IMR-90 (cell line): ENCODE results near the gene CNNM1. TPM values are rescaled to one million over a fixed set of nuclear protein-coding genes. Genes with fewer than 3 reads are reported as not detected.

Experiments used
- ATAC-seq: fragments of 200-7000 bp; cut with Tn5 transposase; 2 replicates; pipeline ENCODE4 v1.9.1; 2020; ENCODE audit warnings: low read depth, mild to moderate bottlenecking, moderate library complexity
- BruUV-seq: library from RNA; stranded (reverse); fragments of 400-500 nt; replicated peaks from 2 replicates; lab custom pipeline; 2021; lab: Mats Ljungman, UMichigan
- CTCF ChIA-PET: fragments of 300-600 bp; formaldehyde crosslinking; extraction: SDS; loops from one replicate; lab custom pipeline; 2021; ENCODE audit warnings: antibody characterized with exemption; lab: Yijun Ruan, JAX
- POLR2A ChIA-PET: fragments of 300-600 bp; sonication (Branson Sonifier 250); formaldehyde crosslinking; loops from one replicate; lab custom pipeline; 2022; ENCODE audit warnings: antibody characterized with exemption; ENCODE audit not compliant: unreplicated experiment; lab: Charles Lee
- DNase-seq: peaks from one replicate; pipeline ENCODE4 v3.0.0; 2013
- H2AFZ ChIP-seq: replicated peaks from 2 replicates; pipeline ENCODE3; 2013; ENCODE audit warnings: low read length, mild to moderate bottlenecking; ENCODE audit not compliant: poor library complexity
- H2AK5ac ChIP-seq: 2 replicates; pipeline ENCODE4 v1.6.1; 2013; ENCODE audit warnings: low read depth, low read length, inconsistent platforms
- H2AK9ac ChIP-seq: replicated peaks from 2 replicates; pipeline ENCODE3; 2013; ENCODE audit warnings: mild to moderate bottlenecking, low read depth, low read length, moderate library complexity; ENCODE audit not compliant: poor library complexity
- H2BK120ac ChIP-seq: 2 replicates; pipeline ENCODE4 v1.6.1; 2013; ENCODE audit warnings: low read depth, low read length, inconsistent platforms
- H2BK15ac ChIP-seq: 3 replicates; pipeline ENCODE4 v1.6.1; 2013; ENCODE audit warnings: low read depth, low read length, inconsistent platforms
- H2BK20ac ChIP-seq: 2 replicates; pipeline ENCODE4 v1.6.1; 2013; ENCODE audit warnings: low read depth, mild to moderate bottlenecking, inconsistent platforms, low read length, moderate library complexity
- H2BK5ac ChIP-seq: 2 replicates; pipeline ENCODE4 v1.6.1; 2013; ENCODE audit warnings: mild to moderate bottlenecking, low read depth, low read length, inconsistent platforms; ENCODE audit not compliant: poor library complexity, severe bottlenecking
- H3K14ac ChIP-seq: replicated peaks from 2 replicates; pipeline ENCODE4 v1.6.1; 2013; ENCODE audit warnings: low read depth, low read length, inconsistent platforms
- H3K18ac ChIP-seq: 2 replicates; pipeline ENCODE4 v1.6.1; 2013; ENCODE audit warnings: low read depth, low read length, control low read depth
- H3K23ac ChIP-seq: 2 replicates; pipeline ENCODE4 v1.6.1; 2013; ENCODE audit warnings: low read depth, low read length, inconsistent platforms
- H3K27ac ChIP-seq: 2 replicates; pipeline ENCODE4 v1.5.1; 2013; ENCODE audit warnings: mild to moderate bottlenecking, control low read depth, low read length; ENCODE audit not compliant: insufficient read depth
- H3K27me3 ChIP-seq: 2 replicates; pipeline ENCODE4 v1.6.1; 2013; ENCODE audit warnings: low read length; ENCODE audit not compliant: control insufficient read depth, insufficient read depth
- H3K36me3 ChIP-seq: 2 replicates; pipeline ENCODE4 v1.6.1; 2013; ENCODE audit warnings: low read length, mixed read lengths; ENCODE audit not compliant: control insufficient read depth, insufficient read depth
- H3K4ac ChIP-seq: 2 replicates; pipeline ENCODE4 v1.6.1; 2013; ENCODE audit warnings: low read depth, low read length, inconsistent platforms
- H3K4me1 ChIP-seq: 2 replicates; pipeline ENCODE4 v1.6.1; 2013; ENCODE audit warnings: low read length, mixed read lengths; ENCODE audit not compliant: control insufficient read depth, insufficient read depth
- H3K4me2 ChIP-seq: 2 replicates; pipeline ENCODE4 v1.6.1; 2013; ENCODE audit warnings: low read depth, mild to moderate bottlenecking, control low read depth, low read length, moderate library complexity
- H3K4me3 ChIP-seq: 2 replicates; pipeline ENCODE4 v1.5.1; 2013; ENCODE audit warnings: low read depth, mild to moderate bottlenecking, control low read depth, low read length, moderate library complexity; ENCODE audit not compliant: insufficient read depth
- H3K56ac ChIP-seq: 2 replicates; pipeline ENCODE4 v1.6.1; 2013; ENCODE audit warnings: low read length, inconsistent platforms; ENCODE audit not compliant: insufficient read depth; ENCODE audit errors: extremely low read depth
- H3K79me1 ChIP-seq, 2 experiments: 2 replicates each; pipeline ENCODE4 v1.6.1; 2013; ENCODE audit warnings: low read length in 2 of 2, inconsistent platforms in 1 of 2, low read depth in 1 of 2
- H3K9ac ChIP-seq: 2 replicates; pipeline ENCODE4 v1.6.1; 2013; ENCODE audit warnings: low read depth, low read length, control low read depth
- H3K9me1 ChIP-seq: 2 replicates; pipeline ENCODE4 v1.6.1; 2013; ENCODE audit warnings: low read length, inconsistent platforms; ENCODE audit not compliant: insufficient read depth
- H3K9me3 ChIP-seq: 2 replicates; pipeline ENCODE4 v1.6.1; 2013; ENCODE audit warnings: low read length; ENCODE audit not compliant: control insufficient read depth, insufficient read depth
- H4K20me1 ChIP-seq: 2 replicates; pipeline ENCODE4 v1.6.1; 2013; ENCODE audit warnings: low read length, inconsistent platforms; ENCODE audit not compliant: insufficient read depth
- H4K5ac ChIP-seq: 2 replicates; pipeline ENCODE4 v1.6.1; 2013; ENCODE audit warnings: mild to moderate bottlenecking, low read depth, low read length, control low read depth
- H4K8ac ChIP-seq, 2 experiments: 2 replicates each; pipeline ENCODE4 v1.6.1; 2013; ENCODE audit warnings: low read depth in 2 of 2, low read length in 2 of 2, control low read depth in 1 of 2, inconsistent platforms in 1 of 2
- H4K91ac ChIP-seq: 2 replicates; pipeline ENCODE4 v1.6.1; 2013; ENCODE audit warnings: low read depth, low read length, inconsistent platforms; ENCODE audit not compliant: insufficient read depth
- BHLHE40 ChIP-seq: fragments of 150-350 bp; IDR thresholded peaks from 2 replicates; pipeline ENCODE4 v1.6.1; 2016; ENCODE audit warnings: mild to moderate bottlenecking, low read depth, low read length
- CEBPB ChIP-seq: IDR thresholded peaks from 2 replicates; pipeline ENCODE4 v1.6.1; 2012; ENCODE audit warnings: low read depth, low read length, improper control_type of control experiment
- CHD1 ChIP-seq: IDR thresholded peaks from 2 replicates; pipeline ENCODE4 v1.6.1; 2012; ENCODE audit warnings: low read depth, low read length, improper control_type of control experiment
- FOS ChIP-seq: fragments of 150-350 bp; IDR thresholded peaks from 2 replicates; pipeline ENCODE4 v1.6.1; 2016; ENCODE audit warnings: low read depth, low read length
- MAFK ChIP-seq: IDR thresholded peaks from 2 replicates; pipeline ENCODE4 v1.6.1; 2012; ENCODE audit warnings: low read depth, low read length, improper control_type of control experiment
- MAZ ChIP-seq: IDR thresholded peaks from 2 replicates; pipeline ENCODE4 v1.6.1; 2012; ENCODE audit warnings: low read depth, mild to moderate bottlenecking, low read length, improper control_type of control experiment, moderate library complexity, borderline replicate concordance
- MXI1 ChIP-seq: IDR thresholded peaks from 2 replicates; pipeline ENCODE4 v1.6.1; 2012; ENCODE audit warnings: low read depth, mild to moderate bottlenecking, low read length, moderate library complexity, borderline replicate concordance
- NFE2L2 ChIP-seq: fragments of 150-350 bp; IDR thresholded peaks from 2 replicates; pipeline ENCODE4 v1.6.1; 2016; ENCODE audit warnings: low read depth, mild to moderate bottlenecking, low read length
- POLR2A ChIP-seq: IDR thresholded peaks from 2 replicates; pipeline ENCODE4 v1.6.1; 2012; ENCODE audit warnings: mild to moderate bottlenecking, low read depth, low read length
- RAD21 ChIP-seq: IDR thresholded peaks from 2 replicates; pipeline ENCODE4 v1.6.1; 2012; ENCODE audit warnings: low read length, improper control_type of control experiment
- RCOR1 ChIP-seq: IDR thresholded peaks from 2 replicates; pipeline ENCODE4 v1.6.1; 2012; ENCODE audit warnings: mild to moderate bottlenecking, low read length, improper control_type of control experiment; ENCODE audit not compliant: insufficient replicate concordance
- RFX5 ChIP-seq: IDR thresholded peaks from 2 replicates; pipeline ENCODE4 v1.8.0; 2012; ENCODE audit warnings: low read depth, mild to moderate bottlenecking, low read length, moderate library complexity
- SMC3 ChIP-seq: fragments of 150-350 bp; IDR thresholded peaks from 2 replicates; pipeline ENCODE4 v1.6.1; 2016; ENCODE audit warnings: low read depth, mild to moderate bottlenecking, antibody characterized with exemption, low read length, moderate library complexity
- WGBS, 2 experiments: methylation state at CpG; one replicate each; pipeline versions ENCODE4 v1.1.5 to v1.1.7; 2013; ENCODE audit warnings: missing lambda C conversion rate in 2 of 2; ENCODE audit not compliant: insufficient read length in 1 of 2; ENCODE audit errors: extremely low coverage in 2 of 2; 5-methylcytosine and 5-hydroxymethylcytosine counted together
- dilution Hi-C: fragments of 300-500 bp; cut with HindIII; formaldehyde crosslinking; loops from one replicate; pipeline ENCODE4 v1.14.3; 2018; ENCODE audit warnings: low sequenced_read_pairs; ENCODE audit not compliant: unreplicated experiment
- in situ Hi-C: fragments of 300-500 bp; cut with MboI; formaldehyde crosslinking; loops from 3 replicates; pipeline ENCODE4 v1.14.3; 2019; ENCODE audit warnings: low sequenced_read_pairs, inconsistent platforms, mixed read lengths
- intact Hi-C: fragments of 100-400 bp; cut with micrococcal nuclease; formaldehyde crosslinking; loops from 2 replicates; pipeline ENCODE4 v1.10.0; 2022
- polyA plus RNA-seq, 3 experiments: library from polyadenylated mRNA; depleted of rRNA; stranded (reverse); fragments of >200 nt; gene quantifications; 2 replicates each; pipeline ENCODE4 v1.2.3, GENCODE V29; 2012; ENCODE audit warnings: low replicate concordance in 1 of 3
- total RNA-seq: library from RNA; depleted of rRNA; stranded (reverse); fragments of >200 nt; gene quantifications from 2 replicates; pipeline ENCODE4 v1.2.3, GENCODE V29; 2012
- TF ChIP-seq, protein P1 (sequence below): fragments of 150-350 bp; IDR thresholded peaks from 2 replicates; pipeline ENCODE4 v1.6.1; 2017; ENCODE audit warnings: mild to moderate bottlenecking, antibody characterized with exemption, low read length, low read depth
- TF ChIP-seq, protein P2 (sequence below): conservative IDR thresholded peaks from 2 replicates; pipeline ENCODE4 v1.5.1; 2012; ENCODE audit warnings: mild to moderate bottlenecking, low read depth, low read length, improper control_type of control experiment
- TF ChIP-seq, protein P3 (sequence below): fragments of 150-350 bp; IDR thresholded peaks from 2 replicates; pipeline ENCODE4 v1.6.1; 2016; ENCODE audit warnings: low read depth, mild to moderate bottlenecking, low read length, moderate library complexity, borderline replicate concordance

CNNM1 gene
- total and polyA plus RNA-seq, 2 of the 4 experiments (the other 2 are of a cell fraction), result 0.18 to 0.39 TPM

DNA sequence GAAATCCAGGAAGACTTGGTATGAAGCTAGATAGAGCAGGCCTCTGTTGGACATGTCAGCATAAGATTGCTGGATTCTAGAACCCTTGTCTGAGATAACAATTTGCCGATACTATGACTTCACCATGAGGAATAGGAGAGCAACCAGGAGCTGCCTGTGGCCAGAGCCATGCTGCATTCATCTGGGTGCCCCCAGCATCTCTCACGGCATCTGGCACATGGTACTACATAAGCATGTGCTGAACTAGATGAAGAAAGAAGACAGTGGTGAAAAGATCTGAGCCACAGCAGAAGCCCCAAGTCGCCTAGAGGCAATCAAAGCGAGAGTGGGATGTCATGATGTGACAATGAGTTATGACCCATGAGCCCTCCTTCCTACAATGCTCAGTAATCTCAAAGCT lies 81.7 kb downstream of the CNNM1 start:
- no peak overlapping the region for H3K4ac ChIP-seq

More for the DNA sequence above, 81.7 kb downstream of the CNNM1 start:
- Histone ChIP-seq H2BK120ac (no peak overlapping the region), H3K9me1 (no peaks in the 10 kb centered on the region; the same call in 1 of the 2 replicates), H2BK5ac (no peak overlapping the region), H3K27ac (no peak overlapping the region), H2AFZ (no peak overlapping the region), H3K9ac (no peak overlapping the region), H3K4me2 (no peak overlapping the region), H4K5ac (no peak overlapping the region), H2BK15ac (no peak overlapping the region), H3K18ac (no peak overlapping the region), H3K56ac (no peak overlapping the region), H2BK20ac (no peak overlapping the region), H3K23ac (no peak overlapping the region), H3K79me1 (peaks cover 4 to 18% of the 10 kb centered on the region in 2 experiments), H4K91ac (no peak overlapping the region), H3K14ac (no peak overlapping the region), H4K20me1 (no peaks in the 10 kb centered on the region), H3K4me3 (no peak overlapping the region), H3K36me3 (peaks cover 9% of the 10 kb centered on the region), H2AK5ac (no peak overlapping the region), H3K9me3 (no peaks in the 10 kb centered on the region), H4K8ac (no peak overlapping the region), H2AK9ac (no peak overlapping the region), H3K4me1 (no peaks in the 10 kb centered on the region), H3K27me3 (no peaks in the 10 kb centered on the region)
- DNase-seq, result no peak
- 91% methylated on average over 1 of the region's 4 CpGs; no CpG with 5 or more reads in 1 of the 2 experiments for WGBS, 2 experiments
- in situ Hi-C loops (no loop called here), intact Hi-C loops (no loop called here), dilution Hi-C loops (no loop called here)
- no TSS peak for BruUV-seq
- TF ChIP-seq MXI1, result no peak
- no peak for TF ChIP-seq MAFK
- no peak for TF ChIP-seq RFX5
- no peak for TF ChIP-seq MAZ
- no peak for TF ChIP-seq BHLHE40
- TF ChIP-seq FOS, result no peak
- TF ChIP-seq CEBPB, result no peak
- no peak for TF ChIP-seq SMC3
- TF ChIP-seq, protein P1, sequence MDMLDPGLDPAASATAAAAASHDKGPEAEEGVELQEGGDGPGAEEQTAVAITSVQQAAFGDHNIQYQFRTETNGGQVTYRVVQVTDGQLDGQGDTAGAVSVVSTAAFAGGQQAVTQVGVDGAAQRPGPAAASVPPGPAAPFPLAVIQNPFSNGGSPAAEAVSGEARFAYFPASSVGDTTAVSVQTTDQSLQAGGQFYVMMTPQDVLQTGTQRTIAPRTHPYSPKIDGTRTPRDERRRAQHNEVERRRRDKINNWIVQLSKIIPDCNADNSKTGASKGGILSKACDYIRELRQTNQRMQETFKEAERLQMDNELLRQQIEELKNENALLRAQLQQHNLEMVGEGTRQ, result no peak
- no peak for TF ChIP-seq POLR2A
- TF ChIP-seq, protein P2, sequence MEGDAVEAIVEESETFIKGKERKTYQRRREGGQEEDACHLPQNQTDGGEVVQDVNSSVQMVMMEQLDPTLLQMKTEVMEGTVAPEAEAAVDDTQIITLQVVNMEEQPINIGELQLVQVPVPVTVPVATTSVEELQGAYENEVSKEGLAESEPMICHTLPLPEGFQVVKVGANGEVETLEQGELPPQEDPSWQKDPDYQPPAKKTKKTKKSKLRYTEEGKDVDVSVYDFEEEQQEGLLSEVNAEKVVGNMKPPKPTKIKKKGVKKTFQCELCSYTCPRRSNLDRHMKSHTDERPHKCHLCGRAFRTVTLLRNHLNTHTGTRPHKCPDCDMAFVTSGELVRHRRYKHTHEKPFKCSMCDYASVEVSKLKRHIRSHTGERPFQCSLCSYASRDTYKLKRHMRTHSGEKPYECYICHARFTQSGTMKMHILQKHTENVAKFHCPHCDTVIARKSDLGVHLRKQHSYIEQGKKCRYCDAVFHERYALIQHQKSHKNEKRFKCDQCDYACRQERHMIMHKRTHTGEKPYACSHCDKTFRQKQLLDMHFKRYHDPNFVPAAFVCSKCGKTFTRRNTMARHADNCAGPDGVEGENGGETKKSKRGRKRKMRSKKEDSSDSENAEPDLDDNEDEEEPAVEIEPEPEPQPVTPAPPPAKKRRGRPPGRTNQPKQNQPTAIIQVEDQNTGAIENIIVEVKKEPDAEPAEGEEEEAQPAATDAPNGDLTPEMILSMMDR, result no peak
- no peak for TF ChIP-seq RCOR1
- no peak for TF ChIP-seq RAD21
- no peak for TF ChIP-seq CHD1
- no peak for TF ChIP-seq NFE2L2
- TF ChIP-seq, protein P3, sequence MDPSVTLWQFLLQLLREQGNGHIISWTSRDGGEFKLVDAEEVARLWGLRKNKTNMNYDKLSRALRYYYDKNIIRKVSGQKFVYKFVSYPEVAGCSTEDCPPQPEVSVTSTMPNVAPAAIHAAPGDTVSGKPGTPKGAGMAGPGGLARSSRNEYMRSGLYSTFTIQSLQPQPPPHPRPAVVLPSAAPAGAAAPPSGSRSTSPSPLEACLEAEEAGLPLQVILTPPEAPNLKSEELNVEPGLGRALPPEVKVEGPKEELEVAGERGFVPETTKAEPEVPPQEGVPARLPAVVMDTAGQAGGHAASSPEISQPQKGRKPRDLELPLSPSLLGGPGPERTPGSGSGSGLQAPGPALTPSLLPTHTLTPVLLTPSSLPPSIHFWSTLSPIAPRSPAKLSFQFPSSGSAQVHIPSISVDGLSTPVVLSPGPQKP, result no peak
- POLR2A ChIA-PET, result no interaction called here
- CTCF ChIA-PET, result no interaction called here
- no peak for ATAC-seq
